Activated B cell treated with CpG ODN at 0.5 μM for 24 hours (primary cell): ENCODE results near the gene CYP26C1. TPM values are rescaled to one million over a fixed set of nuclear protein-coding genes. Genes with fewer than 3 reads are reported as not detected.

ENCODE experiments used
- ATAC-seq: fragments of 200-7000 bp; cut with Tn5 transposase; one replicate; pipeline ENCODE4 v1.10.0; 2021; ENCODE audit warnings: low read depth, mild to moderate bottlenecking, moderate library complexity
- CTCF ChIA-PET: fragments of 350-600 bp; sonication (Branson Sonifier 250); formaldehyde crosslinking; loops from one replicate; lab custom pipeline; 2021; ENCODE audit warnings: antibody characterized with exemption; lab: Charles Lee
- POLR2A ChIA-PET: fragments of 350-600 bp; sonication (Branson Sonifier 250); formaldehyde crosslinking; loops from one replicate; lab custom pipeline; 2021; ENCODE audit warnings: antibody characterized with exemption; lab: Charles Lee
- DNase-seq: peaks from one replicate; pipeline ENCODE4 v3.0.0; 2022
- H3K27ac Mint-ChIP-seq: one replicate; pipeline ENCODE4 v1.8.0; 2020; ENCODE audit warnings: mixed read lengths
- H3K27me3 Mint-ChIP-seq: one replicate; pipeline ENCODE4 v1.8.0; 2021; ENCODE audit warnings: mixed read lengths
- H3K36me3 Mint-ChIP-seq: one replicate; pipeline ENCODE4 v1.8.0; 2021; ENCODE audit warnings: low read depth, mixed read lengths
- H3K4me1 Mint-ChIP-seq: one replicate; pipeline ENCODE4 v1.8.0; 2021; ENCODE audit warnings: mixed read lengths
- H3K4me3 Mint-ChIP-seq: one replicate; pipeline ENCODE4 v1.8.0; 2020; ENCODE audit warnings: mild to moderate bottlenecking, mixed read lengths
- H3K9me3 Mint-ChIP-seq: one replicate; pipeline ENCODE4 v1.8.0; 2020; ENCODE audit warnings: mixed read lengths
- intact Hi-C: fragments of 100-400 bp; cut with micrococcal nuclease; formaldehyde crosslinking; loops from one replicate; pipeline ENCODE4 v1.15.1; 2024
- total RNA-seq: library from RNA; stranded (reverse); gene quantifications from 2 replicates; pipeline ENCODE4 v1.2.3, GENCODE V29; 2022
- TF ChIP-seq, protein P1 (sequence below): fragments of 200-600 bp; IDR thresholded peaks from one replicate; pipeline ENCODE4 v1.8.0; 2022; ENCODE audit warnings: antibody characterized with exemption, mild to moderate bottlenecking

Gene CYP26C1
- total RNA-seq, 1 donor from 2014 or later: 0.24 TPM

- ATAC-seq (no peak), DNase-seq (no peak)
- CTCF ChIA-PET: no interaction called here
- intact Hi-C loops: no loop called here
- peaks cover 41% of the 10 kb centered on the region for H3K36me3 Mint-ChIP-seq
- H3K4me1 Mint-ChIP-seq: no peaks in the 10 kb centered on the region
- H3K9me3 Mint-ChIP-seq: no peaks in the 10 kb centered on the region
- POLR2A ChIA-PET: no interaction called here
- no peak overlapping the region for H3K27ac Mint-ChIP-seq
- TF ChIP-seq, protein P1, sequence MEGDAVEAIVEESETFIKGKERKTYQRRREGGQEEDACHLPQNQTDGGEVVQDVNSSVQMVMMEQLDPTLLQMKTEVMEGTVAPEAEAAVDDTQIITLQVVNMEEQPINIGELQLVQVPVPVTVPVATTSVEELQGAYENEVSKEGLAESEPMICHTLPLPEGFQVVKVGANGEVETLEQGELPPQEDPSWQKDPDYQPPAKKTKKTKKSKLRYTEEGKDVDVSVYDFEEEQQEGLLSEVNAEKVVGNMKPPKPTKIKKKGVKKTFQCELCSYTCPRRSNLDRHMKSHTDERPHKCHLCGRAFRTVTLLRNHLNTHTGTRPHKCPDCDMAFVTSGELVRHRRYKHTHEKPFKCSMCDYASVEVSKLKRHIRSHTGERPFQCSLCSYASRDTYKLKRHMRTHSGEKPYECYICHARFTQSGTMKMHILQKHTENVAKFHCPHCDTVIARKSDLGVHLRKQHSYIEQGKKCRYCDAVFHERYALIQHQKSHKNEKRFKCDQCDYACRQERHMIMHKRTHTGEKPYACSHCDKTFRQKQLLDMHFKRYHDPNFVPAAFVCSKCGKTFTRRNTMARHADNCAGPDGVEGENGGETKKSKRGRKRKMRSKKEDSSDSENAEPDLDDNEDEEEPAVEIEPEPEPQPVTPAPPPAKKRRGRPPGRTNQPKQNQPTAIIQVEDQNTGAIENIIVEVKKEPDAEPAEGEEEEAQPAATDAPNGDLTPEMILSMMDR: no peak
- H3K27me3 Mint-ChIP-seq: no peaks in the 10 kb centered on the region
- no peak overlapping the region for H3K4me3 Mint-ChIP-seq
These were observed 33.1 kb upstream of the CYP26C1 start for GRCh38 chr10:93027508-93027907.

- no peak overlapping the region for H3K4me3 Mint-ChIP-seq
- H3K36me3 Mint-ChIP-seq: peaks cover 39% of the 10 kb centered on the region
- DNase-seq (no peak), ATAC-seq (no peak)
- no peaks in the 10 kb centered on the region for H3K9me3 Mint-ChIP-seq
- no peaks in the 10 kb centered on the region for H3K4me1 Mint-ChIP-seq
- intact Hi-C loops: no loop called here
- TF ChIP-seq, protein P1: no peak
- ChIA-PET CTCF (no interaction called here), POLR2A (no interaction called here)
- no peaks in the 10 kb centered on the region for H3K27me3 Mint-ChIP-seq
- no peak overlapping the region for H3K27ac Mint-ChIP-seq
These were observed 31.7 kb upstream of the CYP26C1 start for GRCh38 chr10:93028883-93029282.

- Mint-ChIP-seq H3K36me3 (peaks cover 37% of the 10 kb centered on the region), H3K9me3 (no peaks in the 10 kb centered on the region), H3K27ac (no peak overlapping the region), H3K27me3 (no peaks in the 10 kb centered on the region), H3K4me1 (no peaks in the 10 kb centered on the region), H3K4me3 (no peak overlapping the region)
- intact Hi-C loops: no loop called here
- TF ChIP-seq, protein P1: no peak
- ATAC-seq: no peak
- CTCF ChIA-PET: no interaction called here
- POLR2A ChIA-PET: no interaction called here
- no peak for DNase-seq
These were observed 30.2 kb upstream of the CYP26C1 start for GRCh38 chr10:93030409-93030808.

- Mint-ChIP-seq H3K4me3 (no peak overlapping the region), H3K9me3 (no peaks in the 10 kb centered on the region), H3K27ac (no peak overlapping the region), H3K36me3 (peaks cover 20% of the 10 kb centered on the region), H3K27me3 (no peaks in the 10 kb centered on the region), H3K4me1 (no peaks in the 10 kb centered on the region)
- ATAC-seq: no peak
- ChIA-PET CTCF (no interaction called here), POLR2A (no interaction called here)
- no peak for DNase-seq
- TF ChIP-seq, protein P1: no peak
- intact Hi-C loops: no loop called here
These were observed 28.3 kb upstream of the CYP26C1 start for GRCh38 chr10:93032105-93032808.

DNA sequence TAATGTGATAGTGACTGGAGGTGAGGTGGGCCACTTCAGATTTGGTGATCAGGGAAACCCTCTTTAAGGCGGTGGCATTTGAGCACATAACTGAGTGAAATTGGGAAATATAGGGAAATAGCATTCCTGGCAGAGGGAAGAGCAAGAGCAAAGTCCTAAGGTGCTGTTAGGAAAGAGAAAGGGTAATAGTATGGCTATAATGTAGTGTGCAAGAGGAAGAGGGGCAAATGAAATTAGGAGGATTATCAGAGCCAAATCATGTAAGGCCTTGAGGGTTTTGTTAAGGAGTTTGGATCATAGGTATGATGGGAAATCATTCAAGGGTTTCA, 27.8 kb upstream of the CYP26C1 start:
- CTCF ChIA-PET: no interaction called here
- no peak overlapping the region for H3K4me3 Mint-ChIP-seq
- no peaks in the 10 kb centered on the region for H3K27me3 Mint-ChIP-seq
- peaks cover 15% of the 10 kb centered on the region for H3K36me3 Mint-ChIP-seq
- POLR2A ChIA-PET: no interaction called here
- H3K4me1 Mint-ChIP-seq: no peaks in the 10 kb centered on the region
- no peak overlapping the region for H3K27ac Mint-ChIP-seq
- intact Hi-C loops: no loop called here
- H3K9me3 Mint-ChIP-seq: no peaks in the 10 kb centered on the region
- ATAC-seq (no peak), DNase-seq (no peak)
- TF ChIP-seq, protein P1: no peak
